ENCODE results near the gene CNDP1. TPM values are rescaled to one million over a fixed set of nuclear protein-coding genes. Genes with fewer than 3 reads are reported as not detected.

CNDP1 gene
- total RNA-seq, 1 donor from 2014 or later = not detected

DNA sequence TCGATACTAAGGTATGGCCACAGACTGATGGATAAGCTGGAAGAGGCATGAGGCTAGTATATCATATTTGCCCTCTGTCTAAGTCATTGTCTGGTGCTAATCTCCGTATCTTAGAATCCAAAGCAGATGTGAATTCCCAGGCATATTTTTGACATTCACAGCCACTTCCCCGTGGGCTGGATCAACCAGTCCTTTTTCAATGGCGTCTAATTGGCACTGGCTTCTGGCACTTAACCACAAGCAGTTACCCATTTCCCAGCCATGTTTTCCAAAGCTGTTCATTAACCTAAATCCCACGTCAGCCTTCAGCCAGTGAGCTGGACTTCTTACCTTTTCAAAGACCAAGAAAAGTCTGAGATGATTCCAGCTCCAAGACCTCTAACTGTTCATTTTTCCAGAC is 42.7 kb downstream of the CNDP1 start:
- H3K36me3 ChIP-seq (ENCODE audit: insufficient read depth, low read length) = no peaks in the 10 kb centered on the region
- H4K20me1 ChIP-seq (ENCODE audit: insufficient read depth, low read length) = no peaks in the 10 kb centered on the region
- TF ChIP-seq, protein P1, sequence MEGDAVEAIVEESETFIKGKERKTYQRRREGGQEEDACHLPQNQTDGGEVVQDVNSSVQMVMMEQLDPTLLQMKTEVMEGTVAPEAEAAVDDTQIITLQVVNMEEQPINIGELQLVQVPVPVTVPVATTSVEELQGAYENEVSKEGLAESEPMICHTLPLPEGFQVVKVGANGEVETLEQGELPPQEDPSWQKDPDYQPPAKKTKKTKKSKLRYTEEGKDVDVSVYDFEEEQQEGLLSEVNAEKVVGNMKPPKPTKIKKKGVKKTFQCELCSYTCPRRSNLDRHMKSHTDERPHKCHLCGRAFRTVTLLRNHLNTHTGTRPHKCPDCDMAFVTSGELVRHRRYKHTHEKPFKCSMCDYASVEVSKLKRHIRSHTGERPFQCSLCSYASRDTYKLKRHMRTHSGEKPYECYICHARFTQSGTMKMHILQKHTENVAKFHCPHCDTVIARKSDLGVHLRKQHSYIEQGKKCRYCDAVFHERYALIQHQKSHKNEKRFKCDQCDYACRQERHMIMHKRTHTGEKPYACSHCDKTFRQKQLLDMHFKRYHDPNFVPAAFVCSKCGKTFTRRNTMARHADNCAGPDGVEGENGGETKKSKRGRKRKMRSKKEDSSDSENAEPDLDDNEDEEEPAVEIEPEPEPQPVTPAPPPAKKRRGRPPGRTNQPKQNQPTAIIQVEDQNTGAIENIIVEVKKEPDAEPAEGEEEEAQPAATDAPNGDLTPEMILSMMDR (IDR thresholded peaks at IDR 0.05; ENCODE audit: insufficient read depth, low read depth, low read length) = no peak
- TF ChIP-seq EZH2 (IDR thresholded peaks at IDR 0.05; ENCODE audit: insufficient read depth, low read length) = no peak
- Mint-ChIP-seq H3K4me1 (ENCODE audit: low read depth, unreplicated experiment) (peaks cover 2% of the 10 kb centered on the region), H3K36me3 (ENCODE audit: low read depth, unreplicated experiment) (peaks cover 2% of the 10 kb centered on the region), H3K27me3 (ENCODE audit: low read depth, unreplicated experiment) (peaks cover 5% of the 10 kb centered on the region), H3K9me3 (ENCODE audit: unreplicated experiment) (peaks cover 3% of the 10 kb centered on the region), H3K27ac (ENCODE audit: unreplicated experiment) (no peak overlapping the region), H3K4me3 (ENCODE audit: unreplicated experiment) (no peak overlapping the region)
- no peak overlapping the region for H3K9ac ChIP-seq (ENCODE audit: low read length)
- no peaks in the 10 kb centered on the region for H3K4me1 ChIP-seq (ENCODE audit: insufficient read depth, low read length)
- no peak overlapping the region for H2AFZ ChIP-seq (ENCODE audit: low read depth, low read length)
- H3K4me2 ChIP-seq (ENCODE audit: low read length) = no peak overlapping the region
- DNase-seq (ENCODE audit: low read depth) (no peak), FAIRE-seq (no peak)
- no peak overlapping the region for H3K4me3 ChIP-seq (ENCODE audit: insufficient read depth, low read depth, low read length)
- H3K9me3 ChIP-seq (ENCODE audit: insufficient read depth, low read depth, low read length) = no peaks in the 10 kb centered on the region
- H3K27ac ChIP-seq (ENCODE audit: low read depth, low read length) = no peak overlapping the region
- no peaks in the 10 kb centered on the region for H3K79me2 ChIP-seq (ENCODE audit: insufficient read depth, low read length)
- H3K27me3 ChIP-seq (ENCODE audit: insufficient read depth, low read length) = peaks cover 4% of the 10 kb centered on the region

DNA sequence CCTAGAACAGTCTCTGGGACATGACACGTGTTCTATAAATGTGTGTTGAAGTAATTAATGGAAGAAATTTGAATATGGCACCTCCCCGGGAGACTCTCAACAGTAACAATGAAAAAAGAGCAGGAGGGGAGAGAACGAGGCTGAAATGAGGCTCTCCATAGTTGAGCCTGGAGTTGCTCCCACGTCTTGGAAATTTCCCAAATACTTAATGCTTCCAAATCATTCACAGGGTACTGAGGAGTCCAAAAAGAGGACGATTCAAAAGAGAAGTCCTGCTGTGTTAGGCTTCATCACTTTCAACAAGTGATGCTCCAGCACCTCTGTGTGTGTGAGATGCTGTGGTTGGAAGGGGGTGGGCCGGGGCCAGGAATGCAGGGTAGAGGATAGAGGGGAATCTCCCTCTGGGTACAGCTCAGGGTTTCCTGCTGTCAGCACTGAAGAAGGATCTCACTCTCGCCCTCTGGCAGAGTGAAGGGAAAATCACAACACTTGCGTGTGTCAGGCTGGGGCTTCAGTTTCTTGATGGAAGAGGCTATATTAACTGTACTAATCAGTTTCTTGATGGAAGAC is 45.3 kb downstream of the CNDP1 start:
- Histone ChIP-seq H3K79me2 (ENCODE audit: insufficient read depth, low read length) (no peaks in the 10 kb centered on the region), H3K4me3 (ENCODE audit: insufficient read depth, low read depth, low read length) (no peak overlapping the region), H3K27me3 (ENCODE audit: insufficient read depth, low read length) (peaks cover 4% of the 10 kb centered on the region), H4K20me1 (ENCODE audit: insufficient read depth, low read length) (no peaks in the 10 kb centered on the region), H3K4me2 (ENCODE audit: low read length) (no peak overlapping the region), H3K27ac (ENCODE audit: low read depth, low read length) (no peak overlapping the region), H3K9me3 (ENCODE audit: insufficient read depth, low read depth, low read length) (no peaks in the 10 kb centered on the region), H3K4me1 (ENCODE audit: insufficient read depth, low read length) (no peaks in the 10 kb centered on the region), H2AFZ (ENCODE audit: low read depth, low read length) (no peak overlapping the region), H3K36me3 (ENCODE audit: insufficient read depth, low read length) (no peaks in the 10 kb centered on the region), H3K9ac (ENCODE audit: low read length) (no peak overlapping the region)
- Mint-ChIP-seq H3K36me3 (ENCODE audit: low read depth, unreplicated experiment) (peaks cover 2% of the 10 kb centered on the region), H3K27me3 (ENCODE audit: low read depth, unreplicated experiment) (peaks cover 10% of the 10 kb centered on the region), H3K9me3 (ENCODE audit: unreplicated experiment) (peaks cover 3% of the 10 kb centered on the region), H3K4me1 (ENCODE audit: low read depth, unreplicated experiment) (peaks cover 2% of the 10 kb centered on the region), H3K27ac (ENCODE audit: unreplicated experiment) (no peak overlapping the region), H3K4me3 (ENCODE audit: unreplicated experiment) (no peak overlapping the region)
- DNase-seq (ENCODE audit: low read depth) = no peak
- no peak for TF ChIP-seq EZH2 (IDR thresholded peaks at IDR 0.05; ENCODE audit: insufficient read depth, low read length)
- TF ChIP-seq, protein P1 (IDR thresholded peaks at IDR 0.05; ENCODE audit: insufficient read depth, low read depth, low read length) = no peak
- FAIRE-seq = no peak

DNA sequence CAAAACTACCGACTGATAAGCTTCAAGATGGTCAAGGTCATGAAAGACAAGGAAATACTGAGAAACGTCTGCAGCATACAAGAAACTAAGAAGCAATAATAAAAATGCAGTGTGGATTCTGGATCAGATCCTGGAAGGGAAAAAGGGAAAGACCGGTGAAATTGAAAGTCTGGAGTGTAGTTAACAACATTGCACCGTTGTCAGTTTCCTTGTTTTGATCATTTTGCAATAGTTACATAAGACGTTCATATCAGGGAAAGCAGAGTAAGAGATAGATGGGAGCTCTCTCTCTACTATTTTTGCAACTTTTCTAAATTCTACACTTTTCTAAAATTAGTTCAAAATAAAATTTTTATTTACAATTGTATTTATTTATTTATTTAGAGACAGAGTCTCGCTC is 48.3 kb downstream of the CNDP1 start:
- no peak for FAIRE-seq
- Histone ChIP-seq H2AFZ (ENCODE audit: low read depth, low read length) (no peak overlapping the region), H3K4me2 (ENCODE audit: low read length) (no peak overlapping the region), H3K27me3 (ENCODE audit: insufficient read depth, low read length) (peaks cover 4% of the 10 kb centered on the region), H4K20me1 (ENCODE audit: insufficient read depth, low read length) (no peaks in the 10 kb centered on the region), H3K9me3 (ENCODE audit: insufficient read depth, low read depth, low read length) (no peaks in the 10 kb centered on the region), H3K9ac (ENCODE audit: low read length) (no peak overlapping the region), H3K79me2 (ENCODE audit: insufficient read depth, low read length) (no peaks in the 10 kb centered on the region), H3K36me3 (ENCODE audit: insufficient read depth, low read length) (no peaks in the 10 kb centered on the region), H3K4me3 (ENCODE audit: insufficient read depth, low read depth, low read length) (no peak overlapping the region), H3K4me1 (ENCODE audit: insufficient read depth, low read length) (no peaks in the 10 kb centered on the region), H3K27ac (ENCODE audit: low read depth, low read length) (no peak overlapping the region)
- Mint-ChIP-seq H3K27me3 (ENCODE audit: low read depth, unreplicated experiment) (peaks cover 27% of the 10 kb centered on the region), H3K36me3 (ENCODE audit: low read depth, unreplicated experiment) (peaks cover 2% of the 10 kb centered on the region), H3K4me1 (ENCODE audit: low read depth, unreplicated experiment) (no peaks in the 10 kb centered on the region), H3K27ac (ENCODE audit: unreplicated experiment) (no peak overlapping the region), H3K9me3 (ENCODE audit: unreplicated experiment) (no peaks in the 10 kb centered on the region), H3K4me3 (ENCODE audit: unreplicated experiment) (no peak overlapping the region)
- no peak for TF ChIP-seq EZH2 (IDR thresholded peaks at IDR 0.05; ENCODE audit: insufficient read depth, low read length)
- TF ChIP-seq, protein P1 (IDR thresholded peaks at IDR 0.05; ENCODE audit: insufficient read depth, low read depth, low read length) = no peak
- DNase-seq (ENCODE audit: low read depth) = no peak
